TTC549 (cell line): ENCODE data around the gene IFT81.
"Not testable (repeated sequence)": the region's sequence is repeated elsewhere in the genome, so short reads cannot be mapped to it uniquely, and the experiment has no call there.

ENCODE experiments used
- FAIRE-seq: peaks from 2 replicates; lab custom pipeline; 2012; peaks lifted over from hg19 to GRCh38; lab: Jason Lieb, UNC

IFT81 gene

GRCh38 chr12:110247340-110248095 is 123.4 kb downstream of the IFT81 start:
- no peak for FAIRE-seq

- FAIRE-seq: no peak
Observed at GRCh38 chr12:110248096-110248447, 123.9 kb downstream of the IFT81 start.

- FAIRE-seq: no peak
Observed at GRCh38 chr12:110249105-110249504, 124.9 kb downstream of the IFT81 start.

- no peak for FAIRE-seq
Observed at GRCh38 chr12:110249716-110250225, 125.6 kb downstream of the IFT81 start.

GRCh38 chr12:110251381-110251780 is 127.2 kb downstream of the IFT81 start:
- no peak for FAIRE-seq

GRCh38 chr12:110252716-110253115 is 128.6 kb downstream of the IFT81 start:
- no peak for FAIRE-seq

GRCh38 chr12:110253176-110253575 is 129.0 kb downstream of the IFT81 start:
- FAIRE-seq: no peak

GRCh38 chr12:110254971-110255540 is 130.9 kb downstream of the IFT81 start:
- no peak for FAIRE-seq

GRCh38 chr12:110255890-110256456 is 131.8 kb downstream of the IFT81 start:
- not testable (repeated sequence) for FAIRE-seq

- FAIRE-seq: no peak
Observed at GRCh38 chr12:110256780-110257431, 132.7 kb downstream of the IFT81 start.

GRCh38 chr12:110258466-110258865 is 134.3 kb downstream of the IFT81 start:
- no peak for FAIRE-seq

- no peak for FAIRE-seq
Observed at GRCh38 chr12:110262442-110263388, 138.6 kb downstream of the IFT81 start.

- no peak for FAIRE-seq
Observed at GRCh38 chr12:110266381-110266960, 142.3 kb downstream of the IFT81 start.

- FAIRE-seq: no peak
Observed at GRCh38 chr12:110266980-110267620, 142.9 kb downstream of the IFT81 start.
